CD4-positive, alpha-beta T cell treated with Interleukin-17A for 1 hour (primary cell): Measurements from ENCODE around the gene PTPN11.
"Not testable (repeated sequence)": the region's sequence is repeated elsewhere in the genome, so short reads cannot be mapped to it uniquely, and the experiment has no call there.

Experiments used
- DNase-seq: peaks from one replicate; pipeline ENCODE4 v3.0.0-alpha.2; 2020

Gene PTPN11

DNA sequence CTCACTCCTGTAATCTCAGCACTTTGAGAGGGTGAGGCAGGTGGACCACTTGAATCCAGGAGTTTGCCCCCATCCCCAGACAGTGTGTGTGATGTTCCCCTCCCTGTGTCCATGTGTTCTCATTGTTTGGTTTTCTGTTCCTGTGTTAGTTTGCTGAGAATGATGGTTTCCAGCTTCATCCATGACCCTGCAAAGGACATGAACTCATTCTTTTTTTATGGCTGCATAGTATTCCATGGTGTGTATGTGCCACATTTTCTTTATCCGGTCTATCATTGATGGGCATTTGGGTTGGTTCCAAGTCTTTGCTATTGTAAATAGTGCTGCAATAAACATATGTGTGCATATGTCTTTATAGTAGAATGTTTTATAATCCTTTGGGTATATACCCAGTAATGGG is 38.4 kb downstream of the PTPN11 start:
- not testable (repeated sequence) for DNase-seq

- DNase-seq, result no peak
Observed at GRCh38 chr12:112458330-112458729, 39.6 kb downstream of the PTPN11 start.

DNA sequence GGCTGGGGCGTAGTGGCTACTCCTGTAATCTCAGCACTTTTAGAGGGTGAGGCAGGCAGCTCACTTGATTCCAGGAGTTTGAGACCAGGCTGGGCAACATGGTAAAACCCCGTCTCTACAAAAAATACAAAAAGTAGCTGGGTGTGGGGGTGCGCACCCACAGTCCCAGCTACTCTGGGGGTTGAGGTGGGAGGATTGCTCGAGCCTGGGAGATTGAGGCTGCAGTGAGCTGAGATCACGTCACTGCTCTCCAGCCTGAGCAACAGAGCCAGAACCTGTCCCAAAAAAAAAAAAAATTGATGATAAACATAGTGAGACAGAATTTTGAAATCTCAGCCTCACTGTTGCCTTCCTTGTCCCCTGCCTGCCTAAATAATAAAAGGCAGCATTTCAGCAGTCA is 40.0 kb downstream of the PTPN11 start:
- DNase-seq, result no peak

DNA sequence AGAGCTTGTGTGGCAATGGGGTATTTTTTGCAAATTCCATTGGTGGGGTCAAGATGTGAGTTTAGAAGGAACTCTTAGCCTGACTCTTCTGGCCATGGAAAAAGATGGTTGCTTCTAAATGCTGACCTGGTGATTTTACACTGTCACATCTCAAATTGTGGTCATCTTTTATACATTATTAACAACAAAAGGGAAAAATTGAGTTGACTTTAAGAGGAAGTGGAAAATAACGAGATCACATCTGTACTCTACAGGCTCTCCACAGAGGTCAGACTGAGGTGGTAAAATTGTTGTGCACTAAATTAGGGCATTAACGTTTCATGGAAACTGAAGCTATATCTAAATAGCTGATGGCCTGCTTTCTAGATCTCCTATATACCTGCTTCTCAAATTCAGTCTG is 44.7 kb downstream of the PTPN11 start:
- DNase-seq, result no peak

DNA sequence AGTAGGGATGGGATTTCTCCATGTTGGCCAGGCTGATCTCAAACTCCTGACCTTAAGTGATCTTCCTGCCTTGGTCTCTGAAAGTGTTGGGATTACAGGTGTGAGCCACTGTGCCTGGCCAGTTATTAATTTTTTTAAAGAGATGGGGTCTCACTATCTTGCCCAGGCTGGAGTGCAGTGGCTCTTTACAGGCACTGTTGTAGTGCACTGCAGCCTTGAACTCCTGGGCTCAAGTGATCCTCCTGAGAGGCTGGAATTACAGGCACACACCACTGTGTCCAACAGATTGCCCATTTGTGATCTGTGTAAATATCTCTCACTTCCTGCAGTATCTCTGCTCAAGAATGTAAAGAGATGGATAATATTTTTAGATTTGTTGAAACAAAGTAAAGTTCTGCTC is 45.9 kb downstream of the PTPN11 start:
- no peak for DNase-seq

DNA sequence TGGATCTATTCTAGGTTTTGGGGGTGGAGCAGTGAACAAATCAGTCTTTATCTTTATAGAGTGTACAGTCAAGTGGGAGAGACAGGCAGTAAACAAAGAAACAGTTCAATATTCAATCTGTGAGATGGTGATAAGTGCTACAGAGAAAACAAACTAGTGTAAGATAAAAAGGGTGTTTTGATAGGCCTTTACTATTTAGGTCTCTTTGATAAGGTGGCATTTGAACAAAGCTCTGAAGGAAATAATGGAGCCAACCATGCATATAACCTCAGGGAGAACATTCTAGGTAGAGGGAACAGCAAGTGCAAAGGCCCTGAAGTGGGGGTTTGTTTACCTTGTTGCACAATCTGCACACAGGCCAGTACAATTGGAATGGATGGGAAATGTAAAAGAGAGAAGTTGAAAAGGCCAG is 47.3 kb downstream of the PTPN11 start:
- no peak for DNase-seq

GRCh38 chr12:112466835-112467234 is 48.1 kb downstream of the PTPN11 start:
- no peak for DNase-seq

GRCh38 chr12:112468046-112468445 is 49.3 kb downstream of the PTPN11 start:
- no peak for DNase-seq

DNA sequence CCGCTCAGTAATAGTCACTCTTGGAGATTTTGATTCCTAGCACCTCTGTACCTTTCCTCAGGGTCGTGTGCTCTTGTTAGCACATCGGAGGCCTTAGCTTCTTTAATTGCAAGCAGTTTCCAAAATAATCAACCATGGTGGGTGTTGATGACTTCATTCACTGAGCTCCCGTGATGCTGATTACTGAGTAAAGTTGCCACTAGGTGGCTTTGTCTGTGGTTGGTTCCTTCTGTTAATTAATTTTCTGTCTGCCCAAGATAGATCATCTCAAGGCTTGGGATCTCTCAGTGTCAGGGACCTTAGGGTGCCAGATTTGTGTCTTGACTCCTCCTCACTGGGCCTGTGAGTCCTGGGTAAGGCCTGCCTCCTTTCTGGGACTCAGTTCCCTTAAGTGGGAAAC is 54.3 kb downstream of the PTPN11 start:
- DNase-seq, result no peak

- no peak for DNase-seq
Observed at GRCh38 chr12:112479413-112479812, 60.7 kb downstream of the PTPN11 start.

DNA sequence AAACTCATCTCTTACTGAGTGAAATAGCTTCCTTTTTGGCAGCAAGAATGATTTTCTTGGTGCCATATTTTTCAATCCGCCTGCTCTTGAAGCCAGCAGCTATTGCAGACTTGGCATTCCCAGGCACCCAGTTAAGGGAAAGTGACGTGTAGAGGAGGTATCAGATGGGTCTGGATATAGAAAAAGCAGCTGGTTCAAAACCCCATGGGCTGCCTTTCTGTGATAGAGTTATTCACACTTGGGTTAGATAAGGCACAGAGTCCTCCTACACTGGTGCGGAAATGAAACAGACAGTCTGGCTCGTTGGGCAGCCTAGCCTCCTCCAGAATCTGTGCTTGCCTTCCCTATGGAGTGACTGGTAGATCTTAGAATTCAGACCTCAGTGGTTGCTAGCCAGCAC is 62.2 kb downstream of the PTPN11 start:
- DNase-seq, result no peak

DNA sequence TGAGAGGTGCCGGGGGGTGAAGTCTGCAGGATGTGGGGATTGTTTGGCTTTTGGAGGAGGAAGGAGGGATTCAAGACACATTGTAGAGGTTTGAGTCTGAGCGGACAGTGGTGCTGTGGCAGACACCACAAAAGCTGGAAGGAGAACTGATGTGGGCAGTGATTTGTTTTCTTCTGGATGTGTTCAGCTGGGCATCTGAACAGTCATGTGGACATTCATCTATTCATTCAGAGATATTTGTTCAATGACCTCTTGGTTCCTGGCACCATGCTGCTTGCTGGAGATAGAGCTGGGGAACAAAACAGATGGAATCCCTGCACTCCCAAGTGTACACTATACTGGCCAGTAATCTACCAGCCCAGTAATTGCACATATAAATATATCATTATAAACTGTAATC is 64.0 kb downstream of the PTPN11 start:
- no peak for DNase-seq

DNA sequence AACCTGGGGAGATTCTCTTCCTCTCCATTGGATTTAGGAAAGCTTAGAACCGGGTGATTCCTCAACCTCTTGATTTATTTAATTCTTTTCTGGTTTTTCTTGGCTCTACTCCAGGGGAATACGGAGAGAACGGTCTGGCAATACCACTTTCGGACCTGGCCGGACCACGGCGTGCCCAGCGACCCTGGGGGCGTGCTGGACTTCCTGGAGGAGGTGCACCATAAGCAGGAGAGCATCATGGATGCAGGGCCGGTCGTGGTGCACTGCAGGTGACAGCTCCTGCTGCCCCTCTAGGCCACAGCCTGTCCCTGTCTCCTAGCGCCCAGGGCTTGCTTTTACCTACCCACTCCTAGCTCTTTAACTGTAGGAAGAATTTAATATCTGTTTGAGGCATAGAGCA is 67.6 kb downstream of the PTPN11 start:
- no peak for DNase-seq

DNA sequence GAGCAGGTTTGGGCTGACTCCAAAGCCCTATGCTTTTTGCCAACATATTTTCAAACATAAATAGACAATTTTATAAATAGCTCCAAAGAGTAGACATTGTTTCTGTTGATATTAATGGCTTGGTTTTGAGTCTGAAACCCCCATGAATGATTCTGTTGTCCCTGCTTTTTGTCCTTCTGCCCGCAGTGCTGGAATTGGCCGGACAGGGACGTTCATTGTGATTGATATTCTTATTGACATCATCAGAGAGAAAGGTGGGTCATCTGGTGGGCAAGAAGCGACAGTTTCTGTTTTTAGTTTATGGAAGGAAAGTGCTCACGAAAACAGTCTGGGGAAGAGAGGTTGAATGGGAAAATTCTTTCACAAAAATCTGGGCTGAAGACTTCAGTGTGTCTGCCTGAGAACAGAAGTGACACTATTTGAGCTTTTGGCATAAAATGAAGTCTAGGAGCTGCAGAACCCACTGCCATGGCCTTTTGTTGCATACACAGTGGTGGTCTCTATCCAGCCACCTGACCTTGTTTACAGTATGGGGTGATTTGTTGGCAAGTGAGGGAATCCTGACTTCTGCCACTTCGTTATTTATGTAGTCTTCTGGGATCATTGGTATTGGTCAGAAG is 69.6 kb downstream of the PTPN11 start:
- no peak for DNase-seq

DNA sequence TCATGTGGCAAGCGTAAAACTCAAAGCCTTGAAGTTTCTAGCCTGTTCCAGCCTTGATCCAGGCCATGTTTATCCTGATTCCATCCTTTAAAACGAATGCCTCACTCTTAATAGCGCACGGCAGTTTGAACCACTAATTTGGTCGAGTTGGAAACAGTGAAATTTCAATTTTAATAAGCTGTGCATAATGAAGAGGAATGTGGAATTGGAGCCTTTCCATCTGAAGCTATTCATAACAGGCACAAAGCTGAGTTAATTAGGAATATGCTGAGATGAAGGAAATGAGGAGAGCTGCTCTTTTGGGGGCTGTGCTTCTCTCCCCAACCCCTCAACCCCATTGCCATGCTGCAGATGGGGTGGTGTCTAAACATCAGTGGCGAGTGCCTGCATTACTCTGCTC is 70.7 kb downstream of the PTPN11 start:
- no peak for DNase-seq

GRCh38 chr12:112496496-112496895 is 77.7 kb downstream of the PTPN11 start:
- DNase-seq, result no peak

GRCh38 chr12:112498580-112498979 is 79.8 kb downstream of the PTPN11 start:
- DNase-seq, result no peak

DNA sequence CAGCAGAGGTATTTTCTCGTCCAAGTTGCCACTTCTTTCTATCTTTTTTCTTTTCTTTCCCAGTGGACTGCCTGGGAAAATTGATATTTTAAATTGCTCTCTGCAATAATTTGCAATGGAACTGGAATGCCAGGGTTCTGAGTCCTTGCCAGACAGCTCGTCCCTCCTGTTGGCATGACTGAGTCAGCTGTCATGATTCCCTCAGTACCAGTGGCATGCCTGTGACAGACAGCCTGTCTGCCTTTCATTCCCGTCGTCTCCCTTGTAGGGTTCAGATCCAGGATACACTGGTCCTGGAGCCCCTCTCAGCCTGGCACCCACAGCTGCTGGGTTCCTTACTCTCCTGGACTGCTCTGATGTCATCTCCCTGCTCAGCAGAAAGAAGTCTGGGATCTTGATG is 84.8 kb downstream of the PTPN11 start:
- DNase-seq, result no peak

GRCh38 chr12:112506513-112507166 is 87.9 kb downstream of the PTPN11 start:
- DNase-seq, result no peak

GRCh38 chr12:112513471-112513870 is 94.7 kb downstream of the PTPN11 start:
- DNase-seq, result no peak

GRCh38 chr12:112514456-112514855 is 95.7 kb downstream of the PTPN11 start:
- DNase-seq, result no peak

DNA sequence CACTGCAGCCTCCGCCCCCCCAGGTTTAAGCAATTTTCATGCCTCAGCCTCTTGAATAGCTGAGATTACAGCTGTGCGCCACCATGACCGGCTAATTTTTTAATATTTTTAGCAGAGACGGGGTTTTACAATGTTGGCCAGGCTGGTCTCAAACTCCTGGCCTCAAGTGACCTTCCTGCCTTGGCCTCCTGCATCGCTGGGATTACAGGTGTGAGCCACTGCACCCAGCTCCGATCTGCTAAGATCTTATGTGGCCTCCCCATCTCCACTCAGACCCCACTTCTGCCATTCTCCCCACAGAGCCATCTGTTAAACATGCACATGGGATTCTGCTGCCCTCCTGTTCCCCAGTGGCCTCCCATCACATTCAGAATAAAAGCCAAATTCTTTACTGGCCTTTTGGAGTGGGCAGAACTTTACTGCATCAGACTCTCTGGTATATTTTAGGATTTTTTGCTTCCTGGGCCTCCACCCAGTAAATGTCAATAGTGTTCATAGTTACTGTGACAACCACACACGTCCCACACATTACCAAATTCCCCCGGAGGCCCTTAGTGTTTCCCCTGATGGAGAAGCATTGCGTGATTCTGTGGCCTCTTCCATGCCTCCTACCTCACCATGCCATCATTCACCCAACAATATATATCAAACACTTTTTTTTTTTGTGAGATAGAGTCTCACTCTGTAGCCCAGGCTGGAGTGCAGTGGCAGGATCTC is 96.3 kb downstream of the PTPN11 start:
- no peak for DNase-seq

GRCh38 chr12:112515868-112516267 is 97.1 kb downstream of the PTPN11 start:
- DNase-seq, result no peak

GRCh38 chr12:112517730-112518364 is 99.1 kb downstream of the PTPN11 start:
- DNase-seq, result no peak
